Esophagus muscularis mucosa (tissue), 4 donors: ENCODE data around the gene TRABD2A. TPM values are rescaled to one million over a fixed set of nuclear protein-coding genes. Genes with fewer than 3 reads are reported as not detected.

Source experiments
- DNase-seq: peaks from one replicate; pipeline ENCODE4 v3.0.0-alpha.2; 2017; ENCODE audit errors: extremely low spot score
- H3K27ac ChIP-seq, 4 donors: fragments of 200-600 bp; sonication (generic); replicated peaks in 1 of 4; 1 replicate in 3 of 4; 2 replicates in 1 of 4; pipeline ENCODE4 v1.5.1; 2016 to 2019; ENCODE audit warnings: mild to moderate bottlenecking in 1 of 4
- H3K27me3 ChIP-seq, 4 donors: fragments of 200-600 bp; sonication (generic); one replicate each; pipeline versions ENCODE4 v1.5.1 to v1.6.0; 2016 to 2019
- H3K36me3 ChIP-seq, 4 donors: fragments of 200-600 bp; sonication (generic); one replicate each; pipeline ENCODE4 v1.5.1; 2016 to 2019
- H3K4me1 ChIP-seq, 4 donors: fragments of 200-600 bp; sonication (generic); one replicate each; pipeline ENCODE4 v1.5.1; 2016 to 2019
- H3K4me3 ChIP-seq, 4 donors: fragments of 200-600 bp; sonication (generic); 1 replicate in 2 of 4; 2 replicates in 2 of 4; pipeline ENCODE4 v1.5.1; 2016 to 2019; ENCODE audit warnings: mild to moderate bottlenecking in 4 of 4, moderate library complexity in 1 of 4
- H3K9me3 ChIP-seq, 4 donors: fragments of 200-600 bp; sonication (generic); 1 replicate in 3 of 4; 2 replicates in 1 of 4; pipeline ENCODE4 v1.5.1; 2016 to 2019
- EP300 ChIP-seq: sonication (generic); formaldehyde crosslinking; IDR thresholded peaks from one replicate; pipeline ENCODE4 v1.6.1; 2017; ENCODE audit warnings: antibody characterized with exemption
- POLR2A ChIP-seq: fragments of 450-650 bp; IDR thresholded peaks from one replicate; pipeline ENCODE4 v1.6.1; 2017; ENCODE audit warnings: antibody characterized with exemption, moderate library complexity, mild to moderate bottlenecking, low read depth
- POLR2AphosphoS5 ChIP-seq, 2 donors: sonication (generic); formaldehyde crosslinking; IDR thresholded peaks; one replicate each; pipeline ENCODE4 v1.6.1; 2017; ENCODE audit warnings: antibody characterized with exemption in 2 of 2
- WGBS: methylation state at CpG from one replicate; pipeline ENCODE4 v1.1.5; 2018; 5-methylcytosine and 5-hydroxymethylcytosine counted together
- intact Hi-C: fragments of 100-400 bp; cut with DNase I; formaldehyde crosslinking; loops from one replicate; pipeline ENCODE4 v1.15.1; 2023
- total RNA-seq, 4 donors: library from RNA; depleted of rRNA; stranded (reverse); fragments of >200 nt; gene quantifications; one replicate each; pipeline versions ENCODE4 v1.1.0 to v1.2.1, GENCODE V29; 2016
- TF ChIP-seq, protein P1 (sequence below), 3 experiments: fragments of 200-600 bp in 2 of 3; fragments of 450-650 bp in 1 of 3; sonication (generic) in 2 of 3; IDR thresholded peaks; one replicate each; pipeline ENCODE4 v1.5.1; 2017 to 2019; ENCODE audit warnings: antibody characterized with exemption in 3 of 3, mild to moderate bottlenecking in 2 of 3, moderate library complexity in 1 of 3

Gene TRABD2A
- total RNA-seq, 4 donors from 2014 or later = 1.2 to 3.0 (median 2.1) TPM

DNA sequence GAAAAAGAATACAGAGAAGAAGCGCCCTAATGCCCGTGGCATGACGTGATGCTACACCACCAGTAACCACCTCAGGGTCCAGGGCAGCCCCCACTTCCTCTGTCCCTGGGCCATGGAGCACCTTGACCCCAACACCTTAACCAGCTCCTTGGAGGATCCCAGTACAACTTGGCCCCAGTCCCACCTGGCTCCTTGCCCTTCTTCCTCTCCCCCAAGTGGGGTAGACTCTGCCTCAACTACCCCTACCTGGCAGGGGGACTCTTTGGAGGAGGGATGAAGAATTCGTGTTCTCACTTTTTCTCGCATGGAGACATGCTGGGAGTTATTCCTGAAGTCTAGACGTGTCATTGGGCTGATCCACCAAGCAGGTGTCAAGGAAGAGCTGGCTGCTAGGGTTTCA, 18.9 kb downstream of the TRABD2A start:
- intact Hi-C loops = no loop called here
- H3K9me3 ChIP-seq = no peaks in the 10 kb centered on the region
- H3K27ac ChIP-seq = no peak overlapping the region
- H3K4me3 ChIP-seq = no peak overlapping the region
- TF ChIP-seq EP300 (no peak), POLR2A (no peak), POLR2AphosphoS5 (IDR thresholded peaks at IDR 0.05) (no peak)
- TF ChIP-seq, protein P1, sequence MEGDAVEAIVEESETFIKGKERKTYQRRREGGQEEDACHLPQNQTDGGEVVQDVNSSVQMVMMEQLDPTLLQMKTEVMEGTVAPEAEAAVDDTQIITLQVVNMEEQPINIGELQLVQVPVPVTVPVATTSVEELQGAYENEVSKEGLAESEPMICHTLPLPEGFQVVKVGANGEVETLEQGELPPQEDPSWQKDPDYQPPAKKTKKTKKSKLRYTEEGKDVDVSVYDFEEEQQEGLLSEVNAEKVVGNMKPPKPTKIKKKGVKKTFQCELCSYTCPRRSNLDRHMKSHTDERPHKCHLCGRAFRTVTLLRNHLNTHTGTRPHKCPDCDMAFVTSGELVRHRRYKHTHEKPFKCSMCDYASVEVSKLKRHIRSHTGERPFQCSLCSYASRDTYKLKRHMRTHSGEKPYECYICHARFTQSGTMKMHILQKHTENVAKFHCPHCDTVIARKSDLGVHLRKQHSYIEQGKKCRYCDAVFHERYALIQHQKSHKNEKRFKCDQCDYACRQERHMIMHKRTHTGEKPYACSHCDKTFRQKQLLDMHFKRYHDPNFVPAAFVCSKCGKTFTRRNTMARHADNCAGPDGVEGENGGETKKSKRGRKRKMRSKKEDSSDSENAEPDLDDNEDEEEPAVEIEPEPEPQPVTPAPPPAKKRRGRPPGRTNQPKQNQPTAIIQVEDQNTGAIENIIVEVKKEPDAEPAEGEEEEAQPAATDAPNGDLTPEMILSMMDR (IDR thresholded peaks at IDR 0.05) = no peak
- no peaks in the 10 kb centered on the region for H3K4me1 ChIP-seq
- H3K27me3 ChIP-seq = peaks cover 0 to 12% (median 0%) of the 10 kb centered on the region in 4 donors
- no peak for DNase-seq
- 84% methylated on average over 5 of the region's 6 CpGs for WGBS
- H3K36me3 ChIP-seq = no peaks in the 10 kb centered on the region

DNA sequence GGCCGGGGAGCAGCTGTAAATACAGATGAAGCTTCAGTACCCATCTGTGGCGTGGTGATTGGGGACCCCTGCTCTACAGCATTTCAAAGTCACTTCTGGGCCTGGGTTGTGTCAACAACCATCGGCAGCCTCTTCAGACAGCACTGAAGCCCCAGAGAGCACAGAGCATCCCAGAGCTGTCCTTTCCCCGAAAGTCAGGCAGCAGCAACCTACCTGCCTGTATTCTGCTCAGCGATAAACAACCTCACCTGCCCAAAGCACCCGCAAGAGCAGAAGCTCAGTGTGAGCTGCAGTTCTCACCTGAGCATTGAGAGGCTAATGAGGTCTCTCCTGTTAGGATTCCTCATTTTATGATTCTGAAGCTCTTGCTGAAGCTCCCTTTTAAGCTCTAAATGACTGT, 19.3 kb downstream of the TRABD2A start:
- TF ChIP-seq POLR2AphosphoS5 (IDR thresholded peaks at IDR 0.05) = no peak
- no peak for TF ChIP-seq POLR2A
- no peak for TF ChIP-seq EP300
- TF ChIP-seq, protein P1 (IDR thresholded peaks at IDR 0.05) = no peak
- intact Hi-C loops = no loop called here
- H3K27ac ChIP-seq = no peak overlapping the region
- H3K27me3 ChIP-seq = peaks cover 0 to 12% (median 0%) of the 10 kb centered on the region in 4 donors
- WGBS = 74% methylated on average over 6 of the region's 6 CpGs
- no peak overlapping the region for H3K4me3 ChIP-seq
- no peak for DNase-seq
- no peaks in the 10 kb centered on the region for H3K4me1 ChIP-seq
- H3K36me3 ChIP-seq = no peaks in the 10 kb centered on the region
- H3K9me3 ChIP-seq = no peaks in the 10 kb centered on the region

DNA sequence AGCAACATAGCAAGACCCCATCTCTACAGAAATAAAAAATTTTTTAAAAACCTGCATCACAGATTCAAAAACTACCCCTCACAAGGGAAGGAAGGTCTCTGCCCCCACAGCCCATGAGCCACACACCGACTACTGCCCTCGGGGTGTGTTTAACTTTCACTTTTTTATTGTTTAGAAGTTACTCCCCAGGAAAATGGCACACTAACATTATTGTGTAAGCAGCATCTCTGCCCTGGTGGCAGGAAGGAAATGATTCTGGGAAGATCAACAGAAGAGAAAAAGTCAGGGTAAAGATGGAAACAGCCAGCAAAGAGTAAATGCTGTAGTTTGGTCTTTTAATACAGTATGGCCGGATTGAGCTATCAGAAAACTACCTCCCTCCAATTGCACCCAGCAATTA, 21.9 kb downstream of the TRABD2A start:
- Histone ChIP-seq H3K27me3 (peaks cover 0 to 4% (median 0%) of the 10 kb centered on the region in 4 donors), H3K9me3 (no peaks in the 10 kb centered on the region), H3K4me3 (no peak overlapping the region), H3K36me3 (no peaks in the 10 kb centered on the region), H3K27ac (no peak overlapping the region), H3K4me1 (no peaks in the 10 kb centered on the region)
- WGBS = 62% methylated on average over 3 of the region's 3 CpGs
- no peak for DNase-seq
- intact Hi-C loops = no loop called here
- TF ChIP-seq EP300 (no peak), POLR2A (no peak), POLR2AphosphoS5 (IDR thresholded peaks at IDR 0.05) (no peak)
- TF ChIP-seq, protein P1 (IDR thresholded peaks at IDR 0.05) = no peak

DNA sequence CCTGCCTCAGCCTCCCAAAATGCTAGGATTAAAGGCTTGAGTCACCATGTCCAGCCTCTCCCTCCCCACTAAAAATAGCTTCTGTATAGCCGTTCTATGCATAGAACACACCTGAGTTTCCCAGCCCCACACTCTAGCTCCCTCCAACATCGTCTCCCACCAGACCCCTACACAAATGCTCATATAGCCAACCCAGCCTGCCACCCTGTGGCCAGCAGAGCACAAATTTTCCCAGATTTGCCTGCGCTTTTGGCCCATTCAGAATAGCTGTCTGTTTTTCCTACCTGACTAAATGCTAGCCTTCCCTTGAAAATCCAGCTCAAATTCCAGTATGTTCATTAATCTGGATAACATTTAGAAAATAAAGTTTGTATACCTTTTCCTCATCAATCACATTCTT, 22.8 kb downstream of the TRABD2A start:
- Histone ChIP-seq H3K36me3 (no peaks in the 10 kb centered on the region), H3K27me3 (peaks cover 0 to 4% (median 0%) of the 10 kb centered on the region in 4 donors), H3K9me3 (no peaks in the 10 kb centered on the region), H3K27ac (no peak overlapping the region), H3K4me3 (no peak overlapping the region), H3K4me1 (no peaks in the 10 kb centered on the region)
- 84% methylated on average over 3 of the region's 3 CpGs for WGBS
- intact Hi-C loops = no loop called here
- TF ChIP-seq POLR2AphosphoS5 (IDR thresholded peaks at IDR 0.05) (no peak), POLR2A (no peak), EP300 (no peak)
- TF ChIP-seq, protein P1 (IDR thresholded peaks at IDR 0.05) = no peak
- DNase-seq = no peak

DNA sequence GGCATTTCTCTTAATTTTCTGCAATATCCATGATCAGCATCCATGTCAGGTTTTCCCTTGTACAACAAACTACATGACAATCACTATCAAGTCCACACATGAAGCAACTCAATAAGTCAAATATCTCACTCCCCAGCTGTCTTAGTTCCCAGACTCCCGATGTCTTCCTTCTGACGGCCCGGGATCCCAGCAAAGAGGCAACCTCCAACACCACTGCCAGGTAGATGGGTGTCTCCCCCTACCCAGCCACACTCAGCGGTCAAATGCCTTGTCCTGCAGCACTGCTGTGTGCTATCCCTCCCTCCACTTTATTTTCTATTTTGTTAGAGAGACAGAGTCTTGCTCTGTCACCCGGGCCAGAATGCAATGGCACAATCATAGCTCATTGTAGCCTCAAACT, 23.3 kb downstream of the TRABD2A start:
- Histone ChIP-seq H3K27ac (no peak overlapping the region), H3K27me3 (peaks cover 0 to 4% (median 0%) of the 10 kb centered on the region in 4 donors), H3K9me3 (no peaks in the 10 kb centered on the region), H3K36me3 (no peaks in the 10 kb centered on the region), H3K4me1 (no peaks in the 10 kb centered on the region), H3K4me3 (no peak overlapping the region)
- intact Hi-C loops = no loop called here
- WGBS = 95% methylated on average over 5 of the region's 5 CpGs
- TF ChIP-seq, protein P1 (IDR thresholded peaks at IDR 0.05) = no peak
- TF ChIP-seq POLR2A (no peak), POLR2AphosphoS5 (IDR thresholded peaks at IDR 0.05) (no peak), EP300 (no peak)
- no peak for DNase-seq
